SHP77 treated with DMSO at 0.1 percent for 48 hours (cell line): Measurements from ENCODE around the gene MINDY4.

Experiments
- DNase-seq: peaks from one replicate; lab custom pipeline; 2025; lab: John Stamatoyannopoulos, UW

Gene MINDY4

DNA sequence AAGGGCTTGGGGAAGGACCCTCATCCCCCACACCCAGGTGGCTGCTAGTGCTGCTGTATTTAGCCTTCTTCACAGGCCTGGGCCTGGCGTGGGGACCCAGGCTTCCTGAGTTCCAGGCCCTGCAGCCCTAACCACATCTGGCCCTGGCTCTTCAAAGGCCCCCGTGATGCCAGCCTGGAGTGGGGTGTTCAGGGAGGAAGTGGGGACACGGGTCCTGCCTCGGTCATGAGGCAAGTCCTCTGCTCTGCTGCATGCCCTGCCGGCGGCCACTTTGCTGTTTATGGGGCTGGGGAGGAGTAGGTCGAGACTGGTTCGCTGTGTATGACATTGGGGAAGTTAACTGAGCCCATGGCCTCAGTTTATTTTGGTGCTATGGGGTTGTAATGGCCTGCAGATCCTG, 131.9 kb downstream of the MINDY4 start:
- no peak for DNase-seq

GRCh38 chr7:30904561-30904960, 133.3 kb downstream of the MINDY4 start:
- no peak for DNase-seq

GRCh38 chr7:30905078-30906012, 134.1 kb downstream of the MINDY4 start:
- no peak for DNase-seq

DNA sequence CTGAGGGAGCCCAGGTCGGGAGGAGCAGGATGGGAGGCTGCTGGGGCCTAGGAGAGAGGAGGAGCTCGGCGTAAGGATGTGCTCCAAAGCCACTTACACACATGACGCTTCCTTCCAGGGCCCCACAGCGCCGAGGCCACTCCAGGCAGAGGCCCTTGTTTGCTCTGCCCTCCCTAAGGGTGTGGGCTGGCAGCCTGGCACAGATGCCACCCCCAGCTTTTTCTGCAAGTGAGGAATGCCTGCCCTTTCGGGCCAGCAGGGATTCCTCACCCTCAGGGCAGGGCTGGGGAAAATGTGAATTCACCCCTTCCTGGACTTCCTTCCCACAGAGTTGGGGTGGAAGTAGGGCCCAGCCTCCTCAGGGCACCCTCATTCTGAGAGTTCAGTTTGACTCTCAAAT, 134.8 kb downstream of the MINDY4 start:
- DNase-seq, result no peak

GRCh38 chr7:30906515-30907240, 135.5 kb downstream of the MINDY4 start:
- no peak for DNase-seq

GRCh38 chr7:30907527-30908267, 136.5 kb downstream of the MINDY4 start:
- no peak for DNase-seq

GRCh38 chr7:30908681-30909080, 137.5 kb downstream of the MINDY4 start:
- no peak for DNase-seq

DNA sequence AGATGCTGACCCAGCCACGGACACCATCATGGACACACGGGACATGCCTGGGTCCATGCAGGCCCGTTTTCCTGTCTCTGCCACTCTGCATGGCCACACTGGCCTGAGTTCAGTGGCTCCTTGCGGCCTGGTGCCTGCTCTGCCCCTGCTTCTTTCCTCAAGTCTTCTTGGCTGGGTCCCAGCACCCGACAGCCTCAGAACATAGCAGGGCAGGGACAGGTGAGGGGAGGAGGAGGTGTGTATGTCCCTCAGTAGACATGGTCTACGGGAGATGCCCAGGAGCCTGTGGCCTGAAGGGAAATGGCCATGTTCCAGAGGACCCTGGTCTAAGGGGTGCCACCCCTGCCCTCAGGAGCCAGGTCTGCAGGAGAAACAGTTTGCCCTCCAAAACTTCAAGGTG, 138.2 kb downstream of the MINDY4 start:
- DNase-seq, result no peak

DNA sequence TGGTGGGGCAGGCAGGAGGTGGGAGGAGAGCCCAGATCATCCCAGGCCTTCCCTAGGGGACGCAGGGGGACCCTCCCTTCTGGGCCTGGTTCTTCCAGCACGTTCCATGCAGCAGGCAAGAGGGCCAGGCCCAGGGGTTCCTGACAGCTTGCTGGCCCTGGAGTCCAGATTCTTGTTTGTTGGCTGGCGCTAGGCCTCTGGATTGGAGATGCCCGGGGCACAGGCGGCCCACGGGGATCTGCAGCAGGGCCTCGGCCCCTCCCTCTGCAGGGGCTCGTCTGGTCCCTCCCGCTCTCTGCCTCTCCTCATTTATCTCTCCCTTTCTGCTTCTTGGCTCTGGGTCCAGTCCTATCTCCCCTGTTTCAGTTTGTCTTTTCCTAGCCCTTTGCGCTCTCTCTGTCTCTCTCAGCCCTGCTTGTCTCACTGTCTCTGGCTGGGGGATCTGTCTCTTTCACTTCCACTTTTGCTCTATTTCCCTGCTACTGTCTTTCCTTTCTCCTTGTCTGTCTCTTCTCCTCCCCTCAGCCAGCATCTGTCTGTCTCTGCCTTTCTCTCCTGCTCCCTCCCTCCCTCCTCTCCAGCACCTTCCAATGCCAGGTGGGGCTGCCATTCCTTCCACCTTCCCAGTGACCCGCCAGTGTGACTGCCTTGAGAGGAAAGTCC, 139.3 kb downstream of the MINDY4 start:
- DNase-seq, result no peak

GRCh38 chr7:30911133-30911532, 139.9 kb downstream of the MINDY4 start:
- DNase-seq, result no peak

DNA sequence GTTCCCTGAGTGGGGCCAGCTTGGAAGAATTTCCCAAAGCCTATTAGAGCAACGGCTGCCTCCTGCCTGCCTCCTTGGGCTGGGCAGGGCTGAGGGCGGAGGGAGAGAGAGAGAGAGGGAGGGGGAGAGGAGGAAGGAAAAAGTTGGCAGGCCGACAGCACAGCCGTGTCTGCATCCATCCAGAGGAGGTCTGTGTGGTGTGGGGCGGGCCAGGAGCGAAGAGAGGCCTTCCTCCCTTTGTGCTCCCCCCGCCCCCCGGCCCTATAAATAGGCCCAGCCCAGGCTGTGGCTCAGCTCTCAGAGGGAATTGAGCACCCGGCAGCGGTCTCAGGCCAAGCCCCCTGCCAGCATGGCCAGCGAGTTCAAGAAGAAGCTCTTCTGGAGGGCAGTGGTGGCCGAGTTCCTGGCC, 140.3 kb downstream of the MINDY4 start, which contains the start of gene AQP1:
TSS of gene AQP1 (plus strand) at position 293 of the 409 bp plus-strand sequence. CDS start at position 350, 57 bp downstream.
- DNase-seq, result no peak

DNA sequence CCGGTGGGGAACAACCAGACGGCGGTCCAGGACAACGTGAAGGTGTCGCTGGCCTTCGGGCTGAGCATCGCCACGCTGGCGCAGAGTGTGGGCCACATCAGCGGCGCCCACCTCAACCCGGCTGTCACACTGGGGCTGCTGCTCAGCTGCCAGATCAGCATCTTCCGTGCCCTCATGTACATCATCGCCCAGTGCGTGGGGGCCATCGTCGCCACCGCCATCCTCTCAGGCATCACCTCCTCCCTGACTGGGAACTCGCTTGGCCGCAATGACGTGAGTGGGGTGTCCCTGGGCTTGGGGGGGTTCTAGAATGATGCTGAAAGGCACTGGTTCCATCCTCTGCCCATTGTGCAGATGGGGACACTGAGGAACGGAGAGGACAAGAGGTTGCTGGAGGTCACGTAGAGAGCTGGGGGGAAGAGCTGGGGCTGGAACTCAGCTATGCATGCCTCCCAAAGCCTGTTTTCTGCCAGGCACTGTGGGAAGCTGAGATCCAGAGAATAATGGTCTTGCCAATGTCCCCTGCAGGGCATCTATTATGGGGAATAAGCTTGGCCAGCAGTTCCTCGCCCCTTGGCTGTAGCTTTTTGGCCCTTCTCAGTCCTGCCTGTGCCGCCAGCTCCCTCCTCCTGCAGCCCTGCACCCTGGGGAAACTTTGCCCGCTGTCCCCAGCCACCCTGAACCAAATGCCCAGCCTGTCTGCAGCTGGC, 141.0 kb downstream of the MINDY4 start:
- no peak for DNase-seq

GRCh38 chr7:30912731-30912985, 141.4 kb downstream of the MINDY4 start:
- DNase-seq, result no peak

GRCh38 chr7:30912986-30913811, 142.0 kb downstream of the MINDY4 start:
- no peak for DNase-seq

DNA sequence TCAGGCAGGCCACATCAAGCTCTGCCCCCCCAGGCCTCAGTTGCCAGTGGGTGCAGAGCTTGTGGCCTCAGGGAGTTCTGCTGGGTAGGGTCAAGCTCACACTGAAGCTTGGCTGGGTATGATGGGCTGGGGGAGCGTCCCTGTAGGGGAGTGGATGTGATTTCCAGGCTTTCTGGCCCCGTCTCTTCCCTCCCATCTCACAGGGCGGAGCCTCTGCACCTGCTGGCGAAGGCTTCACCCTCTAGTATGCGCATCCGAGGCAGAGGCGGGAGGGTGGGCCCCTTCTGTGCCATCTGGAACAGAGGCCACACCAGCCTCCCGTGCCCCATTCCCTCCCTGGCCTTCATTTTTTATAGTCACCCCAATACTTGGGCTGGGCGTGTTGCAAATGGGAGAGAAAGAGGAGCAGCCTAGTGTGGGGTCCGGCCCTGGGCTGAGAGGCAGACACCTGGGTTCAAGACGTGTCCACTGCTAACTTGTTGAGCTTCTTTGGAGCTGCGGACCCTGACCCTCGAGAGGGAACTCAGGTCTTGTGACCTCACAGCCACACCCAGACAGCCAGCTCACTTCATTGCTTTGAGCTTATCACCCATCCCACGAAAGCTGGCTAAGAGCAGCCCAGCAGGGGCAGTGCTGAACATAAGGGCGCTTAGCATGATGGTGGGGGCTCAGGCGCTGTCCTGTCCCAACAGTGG, 142.8 kb downstream of the MINDY4 start:
- no peak for DNase-seq

GRCh38 chr7:30914596-30914995, 143.4 kb downstream of the MINDY4 start:
- no peak for DNase-seq

DNA sequence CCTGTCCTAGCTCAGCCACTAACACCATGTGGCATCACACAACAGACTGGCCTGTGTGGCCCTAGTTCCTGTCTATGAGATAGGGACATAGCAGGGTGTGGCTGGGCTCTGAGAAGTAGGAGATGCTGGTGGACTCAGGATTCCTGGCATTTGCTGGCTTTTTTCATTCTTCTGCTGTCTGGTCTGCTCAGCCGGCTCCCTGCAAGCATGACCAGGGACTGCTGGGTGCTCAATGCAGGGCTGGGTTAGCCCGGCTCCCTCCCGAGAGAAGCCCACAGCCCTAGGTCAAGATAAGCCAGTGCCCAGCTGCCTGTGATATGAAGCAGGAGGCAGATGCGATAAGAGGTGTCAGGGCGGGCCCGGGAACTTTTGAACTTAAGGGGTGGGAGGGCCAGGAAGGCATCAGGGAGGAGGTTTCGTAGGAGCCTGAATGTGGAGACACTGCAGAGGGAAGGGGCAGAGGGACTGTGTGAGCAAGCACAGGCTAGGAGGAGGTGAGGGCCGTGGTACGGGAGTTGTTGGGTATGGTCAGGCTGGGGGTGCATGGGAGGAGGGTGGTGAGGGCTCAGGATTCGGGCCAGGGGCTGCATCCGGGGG, 143.9 kb downstream of the MINDY4 start:
- DNase-seq, result no peak

DNA sequence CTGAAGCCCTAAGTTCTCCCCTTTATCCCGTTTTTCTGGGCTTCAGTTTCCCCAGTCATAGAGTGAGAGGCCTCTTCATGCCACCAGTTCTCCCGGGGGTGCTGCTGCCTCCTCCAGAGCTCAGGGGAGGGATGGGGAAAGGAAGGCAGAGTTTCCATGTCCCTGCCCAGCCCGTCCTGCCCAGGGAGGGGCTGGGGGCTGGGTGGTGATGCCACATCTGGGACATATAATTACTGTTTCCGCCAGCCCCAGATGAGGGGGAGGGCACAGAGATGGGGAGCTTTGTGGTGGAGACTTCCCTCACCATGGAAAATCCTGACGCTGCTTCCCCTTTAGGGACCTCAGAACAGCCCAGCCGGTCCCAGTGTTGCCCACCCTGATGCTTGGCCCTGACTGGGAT, 144.5 kb downstream of the MINDY4 start:
- no peak for DNase-seq

DNA sequence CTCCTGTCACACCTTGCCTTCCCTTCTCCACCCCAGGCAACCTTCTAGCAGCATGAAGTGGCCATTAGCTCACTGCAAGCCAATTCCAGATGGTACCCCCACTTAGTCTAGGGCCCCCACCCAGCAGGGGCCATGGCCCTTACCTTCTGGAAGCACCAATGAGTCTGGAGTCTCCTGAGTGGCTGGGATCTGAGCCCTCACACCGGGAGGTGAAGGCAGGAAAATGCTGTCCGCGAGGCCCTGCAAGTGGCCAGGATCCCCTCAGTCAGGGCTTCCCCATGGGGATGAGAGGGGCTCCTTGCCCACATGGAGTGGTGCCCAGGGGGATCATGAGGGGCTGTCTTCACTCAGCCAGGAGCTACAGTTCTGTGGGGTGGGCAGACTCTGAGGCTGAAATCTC, 145.0 kb downstream of the MINDY4 start:
- DNase-seq, result no peak

DNA sequence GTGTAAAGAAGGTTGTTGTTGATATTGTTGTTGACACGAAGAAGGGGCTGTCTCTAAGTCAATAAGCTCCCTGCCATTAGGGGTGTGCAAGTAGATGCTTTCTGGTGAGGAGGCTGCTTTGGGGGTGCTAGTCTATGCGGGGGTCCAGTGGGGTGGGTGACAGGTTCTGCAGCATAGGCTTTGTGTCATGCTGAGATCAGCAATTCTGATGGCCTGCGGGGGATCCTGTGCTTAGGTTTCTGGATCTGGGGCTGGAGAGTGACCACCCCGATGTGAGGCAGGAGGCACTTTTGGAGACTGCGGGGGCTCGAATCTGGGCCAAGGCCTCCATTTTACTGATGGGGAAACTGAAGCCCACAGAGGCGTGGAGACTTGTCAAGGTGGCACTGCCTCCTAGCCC, 145.6 kb downstream of the MINDY4 start:
- DNase-seq, result no peak
